GM18951 (cell line): Measurements from ENCODE around the gene SLC1A1.
"Not testable (repeated sequence)": the region's sequence is repeated elsewhere in the genome, so short reads cannot be mapped to it uniquely, and the experiment has no call there.

ENCODE experiments used
- POLR2A ChIP-seq: IDR thresholded peaks from 4 replicates; pipeline ENCODE4 v1.6.1; 2011; ENCODE audit warnings: mild to moderate bottlenecking; ENCODE audit not compliant: insufficient read length, insufficient read depth; ENCODE audit errors: extremely low read depth
- in situ Hi-C: fragments of 300-500 bp; cut with MboI; formaldehyde crosslinking; loops from one replicate; pipeline ENCODE4 v1.12.0; 2022; ENCODE audit warnings: low sequenced_read_pairs, mixed read lengths, inconsistent platforms; ENCODE audit not compliant: unreplicated experiment

Gene SLC1A1

DNA sequence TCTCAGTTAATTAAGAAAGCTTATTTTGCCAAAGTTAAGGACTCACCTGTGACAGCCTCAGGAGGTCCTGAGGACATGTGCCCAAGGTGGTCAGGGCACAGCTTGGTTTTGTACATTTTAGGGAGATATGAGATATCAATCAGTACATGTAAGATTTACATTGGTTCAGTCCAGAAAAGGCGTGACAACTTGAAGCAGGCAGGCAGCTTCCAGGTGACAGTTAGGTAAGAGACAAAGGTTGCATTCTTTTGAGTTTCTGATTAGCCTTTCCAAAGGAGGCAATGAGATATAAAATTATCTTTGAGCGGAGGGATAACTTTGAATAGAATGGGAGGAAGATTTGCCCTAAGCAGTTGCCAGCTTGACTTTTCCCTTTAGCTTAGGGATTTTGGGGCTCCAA lies 47.8 kb downstream of the SLC1A1 start:
- in situ Hi-C loops: no loop called here
- no peak for TF ChIP-seq POLR2A

DNA sequence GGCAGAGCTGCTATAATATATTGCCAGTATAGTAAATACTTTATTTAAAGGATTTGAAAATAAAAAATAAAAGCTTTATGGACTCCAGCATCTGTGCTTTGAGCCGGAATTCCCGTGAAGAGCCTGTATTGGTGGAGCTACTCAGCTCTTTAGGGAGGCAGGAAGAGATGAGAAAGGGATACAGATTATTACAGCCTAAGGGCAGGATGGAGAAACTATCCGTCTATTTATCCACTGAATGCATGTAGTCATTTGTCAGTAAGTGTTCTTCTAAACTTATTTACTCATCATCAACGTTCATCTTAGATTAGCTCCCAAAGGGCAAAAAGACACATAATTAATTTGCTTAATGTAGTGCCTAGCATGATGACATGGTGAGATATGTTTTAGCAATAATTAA lies 48.4 kb downstream of the SLC1A1 start:
- in situ Hi-C loops: no loop called here
- no peak for TF ChIP-seq POLR2A

DNA sequence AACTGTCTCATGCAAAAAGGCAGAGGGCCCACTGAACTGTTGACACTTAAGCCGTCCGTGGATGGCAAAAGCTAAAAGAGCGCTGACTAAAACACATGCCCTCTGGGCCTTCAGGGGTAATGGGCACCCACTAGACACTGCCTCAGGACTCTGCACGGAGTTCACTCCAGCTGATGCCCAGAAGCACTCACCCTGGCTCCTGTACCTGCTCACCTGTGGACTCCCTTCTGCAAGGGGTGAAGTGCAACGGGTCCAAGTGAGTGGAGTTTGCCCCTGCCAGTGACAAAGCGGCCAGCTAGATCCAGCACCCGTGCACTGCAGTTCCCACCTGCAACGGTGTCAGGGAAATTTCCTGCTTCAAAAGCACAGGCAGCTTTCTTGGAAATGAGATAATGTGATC lies 50.2 kb downstream of the SLC1A1 start:
- TF ChIP-seq POLR2A: no peak
- in situ Hi-C loops: no loop called here

DNA sequence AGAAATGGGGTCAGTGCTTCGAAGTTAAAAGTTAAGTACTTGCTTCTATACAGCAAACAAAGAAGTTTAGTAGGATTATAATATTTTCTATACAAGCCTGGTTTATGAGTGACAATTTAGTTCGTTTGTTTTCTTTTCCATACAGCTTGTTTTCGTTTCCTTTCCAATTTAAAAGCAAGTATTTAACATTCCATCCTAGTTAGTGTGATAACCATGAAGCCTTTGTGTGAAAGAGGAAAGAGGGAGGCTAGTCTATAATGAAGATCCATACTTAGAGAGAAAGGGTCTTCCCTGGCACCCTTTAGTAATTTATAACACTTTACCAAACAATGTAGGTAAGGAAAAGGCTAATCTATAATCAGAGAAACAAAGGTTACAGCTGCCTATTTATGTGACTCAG lies 51.0 kb downstream of the SLC1A1 start:
- in situ Hi-C loops: no loop called here
- TF ChIP-seq POLR2A: no peak

DNA sequence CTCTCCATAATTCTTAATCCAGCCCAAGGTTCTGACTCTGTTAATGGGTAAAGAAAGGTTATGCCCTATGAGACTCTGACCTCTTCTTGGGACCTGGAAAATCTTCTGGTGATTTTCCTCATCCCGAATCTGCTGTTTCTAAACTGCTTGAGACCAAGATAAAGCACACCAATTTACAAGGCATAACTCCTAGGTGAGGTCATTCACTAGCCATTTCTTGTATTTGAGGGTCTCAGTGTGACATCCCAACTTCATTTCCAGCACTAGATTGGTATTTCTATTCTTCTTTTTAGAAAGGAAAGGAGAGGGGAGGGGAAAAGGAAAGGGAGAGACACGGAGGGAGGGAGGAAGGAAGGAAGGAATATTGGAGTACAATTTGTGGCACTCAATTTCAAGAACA lies 51.6 kb downstream of the SLC1A1 start:
- in situ Hi-C loops: no loop called here

DNA sequence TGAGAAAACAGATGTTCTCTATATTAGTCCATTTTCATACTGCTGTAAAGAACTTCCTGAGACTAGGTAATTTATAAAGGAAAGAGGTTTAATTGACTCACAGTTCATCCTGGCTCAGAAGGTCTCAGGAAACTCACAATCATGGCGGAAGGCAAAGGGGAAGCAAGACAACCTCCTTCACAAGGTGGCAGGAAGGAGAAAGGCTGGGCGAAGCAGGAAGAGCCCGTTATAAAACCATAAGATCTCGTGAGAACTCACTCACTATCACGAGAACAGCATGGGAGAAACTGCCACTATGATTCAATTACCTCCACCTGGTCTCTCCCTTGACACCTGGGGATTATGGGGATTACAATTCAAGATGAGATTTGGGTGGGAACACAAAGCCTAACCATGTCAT lies 54.4 kb downstream of the SLC1A1 start:
- in situ Hi-C loops: not testable (repeated sequence)

More for the DNA sequence above, 51.6 kb downstream of the SLC1A1 start:
- no peak for TF ChIP-seq POLR2A

DNA sequence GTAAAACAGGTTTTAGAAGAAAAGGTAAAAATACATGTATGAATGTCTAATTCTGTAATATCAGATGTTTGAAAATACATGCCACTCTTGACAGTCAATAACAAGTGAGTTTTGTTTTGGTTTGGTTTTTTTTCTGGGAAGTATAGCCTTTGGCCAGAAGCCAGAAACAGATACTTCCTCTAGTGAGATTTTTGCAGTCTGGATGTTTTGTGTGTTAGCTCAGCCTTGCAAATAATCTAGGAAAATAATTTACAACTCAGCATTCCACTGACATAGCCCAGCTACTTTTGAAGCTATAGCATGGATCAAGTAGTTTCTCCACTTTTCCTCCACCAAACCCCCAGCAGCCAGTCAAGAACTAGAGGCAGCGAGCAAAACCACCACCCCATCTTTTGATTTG lies 56.7 kb downstream of the SLC1A1 start:
- TF ChIP-seq POLR2A: no peak
- in situ Hi-C loops: no loop called here

DNA sequence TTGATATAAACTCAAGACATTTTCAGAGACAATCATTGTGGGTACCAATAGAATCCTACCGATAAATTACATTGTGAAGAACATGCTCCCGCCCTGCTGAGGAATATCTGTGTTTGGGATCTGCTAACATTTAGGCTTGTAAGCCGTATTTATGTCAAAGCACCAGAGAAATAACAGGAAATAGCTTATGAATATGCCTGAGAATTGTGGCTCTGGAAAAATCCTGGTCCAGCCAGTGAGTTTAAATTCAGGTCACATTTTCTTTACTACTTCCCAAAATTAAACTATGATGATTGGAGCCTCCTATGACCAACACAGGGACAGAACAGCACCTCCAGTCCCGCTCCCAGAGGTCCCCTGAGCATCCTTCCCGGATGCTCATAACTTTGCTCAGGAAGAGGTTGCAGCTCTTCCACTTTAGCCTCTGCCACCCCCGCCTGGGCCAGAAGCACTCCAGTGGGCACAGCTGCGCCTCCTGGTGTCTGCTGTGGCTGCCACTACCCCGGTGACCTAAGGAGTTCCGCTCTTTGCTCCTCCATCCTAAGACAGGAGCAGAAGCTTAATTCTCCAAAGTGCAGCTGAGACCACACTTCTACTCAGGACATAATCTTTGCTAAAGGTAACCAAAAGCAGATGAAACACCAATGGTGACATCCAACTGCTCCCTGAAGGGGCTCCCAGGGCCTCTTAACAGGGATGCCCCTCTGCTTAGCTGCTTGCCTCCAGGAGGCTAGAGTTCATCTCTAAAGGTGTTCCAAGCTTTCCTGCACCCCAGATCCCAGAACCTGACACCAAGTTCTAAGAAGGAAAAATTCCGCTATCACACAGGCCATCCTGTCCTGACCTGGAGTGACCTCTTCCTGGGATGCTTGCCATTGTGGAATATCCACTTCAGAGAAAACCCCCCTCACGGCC lies 58.8 kb downstream of the SLC1A1 start:
- in situ Hi-C loops: no loop called here
- TF ChIP-seq POLR2A: no peak

DNA sequence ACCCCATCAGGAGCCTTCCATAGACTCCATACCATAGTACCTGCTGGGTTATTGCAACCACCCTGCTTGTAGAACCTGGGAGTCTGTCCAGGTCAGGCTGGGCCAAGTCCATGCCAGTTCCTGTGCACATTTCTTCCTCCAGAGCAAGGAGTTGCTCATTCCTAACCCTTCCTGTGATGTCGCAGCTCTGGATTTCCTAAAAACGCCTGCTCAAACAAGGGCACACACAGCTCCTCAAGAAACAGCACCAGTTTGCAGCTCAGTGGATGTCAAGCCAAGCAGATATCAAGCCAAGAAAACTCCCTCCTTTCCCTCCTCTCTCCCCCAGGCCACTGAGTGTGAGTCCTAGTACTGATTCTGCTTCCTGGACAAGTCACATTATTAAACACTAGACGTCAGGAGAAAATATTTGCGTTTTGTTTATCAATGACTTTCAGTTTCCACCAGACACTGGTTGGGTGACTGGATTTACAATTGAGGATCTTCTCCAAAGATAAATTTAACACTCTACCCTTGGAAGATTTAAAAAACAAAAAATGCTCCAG lies 59.6 kb downstream of the SLC1A1 start:
- TF ChIP-seq POLR2A: no peak
- in situ Hi-C loops: no loop called here

DNA sequence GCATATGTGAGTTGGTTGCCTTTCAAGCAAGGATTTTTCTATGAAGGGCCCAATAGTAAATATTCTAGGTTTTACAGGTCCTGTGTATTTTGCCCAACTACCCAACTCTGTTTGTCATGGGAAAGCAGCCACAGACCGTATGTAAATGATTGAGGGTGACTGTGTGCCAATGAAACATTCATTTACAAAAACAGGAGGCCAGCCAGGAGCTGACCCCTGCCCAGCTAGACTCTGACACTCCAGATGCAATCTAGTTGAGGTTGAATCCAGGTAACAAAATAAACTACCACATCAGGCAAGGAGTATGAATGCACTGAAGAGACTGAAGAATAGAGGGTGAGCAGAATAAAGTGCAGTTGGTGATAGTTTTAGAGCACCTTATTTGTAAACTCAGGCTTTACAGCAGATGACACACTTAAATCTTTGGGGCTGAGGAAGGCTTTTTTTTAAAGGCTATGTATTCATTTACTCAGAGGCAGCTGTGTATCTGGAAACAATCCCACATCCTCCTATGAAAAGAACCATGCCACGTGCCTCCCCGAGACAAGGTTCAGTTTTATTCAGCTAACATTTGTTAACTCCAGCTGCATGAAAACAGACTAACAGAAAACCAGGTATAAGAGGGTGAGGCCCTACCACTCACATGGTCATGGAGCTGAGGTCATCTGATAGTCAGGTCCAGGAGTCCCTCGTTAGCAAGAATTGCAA lies 60.7 kb downstream of the SLC1A1 start:
- in situ Hi-C loops: no loop called here
- no peak for TF ChIP-seq POLR2A

DNA sequence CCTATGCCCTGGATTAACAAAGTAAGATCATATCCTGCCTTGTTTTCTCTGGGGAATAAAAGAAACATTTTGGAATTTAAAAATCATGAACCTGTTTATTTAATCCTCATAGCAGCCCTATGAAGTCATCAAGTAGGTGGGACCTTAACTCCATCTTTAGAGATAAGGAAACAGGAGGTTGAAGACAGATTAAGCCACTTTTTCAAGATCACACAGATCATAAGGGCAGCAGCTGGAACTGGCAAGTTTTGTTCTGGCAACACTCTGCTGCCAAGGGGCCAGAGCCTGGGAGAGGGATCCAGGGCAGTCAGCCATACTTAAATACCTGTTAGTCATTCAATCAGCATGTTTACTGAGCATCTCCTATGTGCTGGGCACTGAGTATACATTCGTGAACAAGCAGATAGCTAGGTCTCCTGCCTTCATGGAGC lies 63.7 kb downstream of the SLC1A1 start:
- TF ChIP-seq POLR2A: no peak
- in situ Hi-C loops: no loop called here

DNA sequence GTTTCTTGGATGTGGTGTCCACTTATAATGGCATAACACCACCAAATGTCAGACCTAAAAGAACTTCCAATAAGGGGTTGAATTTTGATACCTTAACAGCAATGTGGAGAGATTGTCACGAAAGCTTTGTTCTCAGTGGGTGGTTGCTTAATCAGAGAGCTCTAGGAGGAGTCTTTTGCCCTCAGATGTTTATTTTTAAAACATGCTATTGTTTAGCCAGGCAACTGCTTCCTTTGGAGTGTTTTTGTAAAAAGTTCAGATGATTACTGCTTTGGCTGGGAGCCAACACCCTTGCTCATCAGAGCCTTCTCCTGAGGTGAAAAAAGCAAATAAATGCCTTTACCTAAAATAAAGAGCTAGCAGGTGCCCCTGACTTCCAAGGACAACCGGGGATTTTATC lies 65.0 kb downstream of the SLC1A1 start:
- in situ Hi-C loops: no loop called here
- no peak for TF ChIP-seq POLR2A

DNA sequence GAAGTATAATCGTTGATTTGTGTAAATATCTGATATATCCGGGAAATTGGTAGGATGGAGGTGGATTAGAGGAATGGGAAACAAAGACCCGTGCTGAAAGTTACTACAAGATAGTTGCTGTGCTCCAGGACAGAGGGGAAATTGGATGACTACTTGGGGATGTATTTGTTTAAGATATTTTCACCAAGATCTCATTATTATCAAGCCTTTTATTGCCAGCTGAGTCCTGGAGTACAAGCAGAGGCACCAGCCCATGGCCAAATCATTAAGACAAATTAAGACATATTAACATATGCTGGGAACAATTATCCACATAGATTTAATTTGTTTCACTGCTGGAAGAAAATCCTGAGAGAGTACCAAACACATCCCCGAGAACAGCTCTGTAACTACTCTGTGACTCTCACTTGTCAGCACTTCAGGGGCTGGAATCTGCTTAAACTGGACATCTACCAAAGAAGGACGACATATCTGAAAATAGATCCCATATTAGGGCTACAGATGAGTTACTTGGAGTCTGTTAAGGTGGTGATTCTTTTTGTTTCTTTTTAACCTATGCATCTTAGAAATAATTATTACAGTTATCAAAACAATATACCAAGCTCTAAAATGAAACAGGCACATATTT lies 68.2 kb downstream of the SLC1A1 start:
- TF ChIP-seq POLR2A: no peak
- in situ Hi-C loops: no loop called here

DNA sequence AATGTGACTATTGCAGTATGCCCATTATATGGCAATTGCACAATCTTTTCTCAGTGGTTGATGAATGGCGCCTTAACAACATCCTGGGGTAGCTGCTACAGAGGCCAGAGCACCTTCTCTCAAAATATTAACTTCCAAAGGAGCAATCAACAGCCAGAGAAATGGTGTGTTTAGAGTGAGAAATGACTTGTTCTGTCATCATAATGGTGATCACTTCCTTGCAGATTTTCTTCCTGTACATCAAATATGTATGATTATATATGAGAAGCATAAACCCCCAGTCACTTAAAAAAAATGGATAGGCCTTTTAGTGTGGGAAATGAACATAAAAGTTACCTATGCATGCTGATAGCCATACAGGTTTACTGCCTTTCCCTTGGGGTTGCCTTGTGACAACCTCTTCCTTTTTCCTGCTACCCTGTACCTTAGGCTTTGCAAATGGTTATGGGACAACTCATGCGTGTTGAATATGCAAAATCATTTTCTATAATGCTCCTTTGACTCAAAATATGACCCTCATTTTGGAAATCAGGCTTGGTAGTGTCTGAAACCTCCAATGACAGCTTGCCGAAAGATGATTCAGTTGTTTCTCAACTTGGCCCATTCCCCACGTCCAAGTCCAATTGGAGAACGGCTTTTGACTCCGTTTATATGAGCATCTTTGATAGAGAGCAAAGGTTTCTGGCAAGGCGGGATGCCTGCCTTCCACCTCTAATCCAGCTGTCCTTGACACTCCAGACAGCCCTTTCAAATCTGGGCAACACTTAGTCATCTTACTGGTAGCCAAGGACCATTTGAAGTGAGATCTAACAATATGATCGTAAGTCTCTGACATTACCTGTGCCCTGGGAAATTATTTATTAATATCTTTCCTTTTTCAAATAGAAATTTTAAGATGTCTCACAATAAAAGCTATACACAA lies 69.3 kb downstream of the SLC1A1 start:
- TF ChIP-seq POLR2A: no peak
- in situ Hi-C loops: no loop called here
